ENCODE measurements around the gene MC2R.

DNA sequence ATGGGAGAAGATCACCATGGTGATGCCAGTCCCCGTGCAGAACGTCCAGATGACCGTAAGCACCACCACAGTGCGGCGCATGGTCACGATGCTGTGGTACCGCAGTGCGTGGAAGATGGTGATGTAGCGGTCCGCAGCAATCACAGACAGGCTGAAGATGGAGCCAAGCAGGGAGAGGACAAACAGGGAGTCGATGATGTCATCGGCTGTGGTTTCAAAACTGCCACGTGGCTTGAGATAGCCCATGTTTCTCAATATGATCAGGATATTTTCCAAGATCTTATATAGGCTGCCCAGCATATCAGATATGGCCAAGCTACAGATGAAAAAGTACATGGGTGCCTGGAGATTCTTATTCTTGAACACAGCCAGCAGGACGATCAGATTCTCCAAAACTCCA lies 30.3 kb downstream of the MC2R start:
- TF ChIP-seq, protein P1, sequence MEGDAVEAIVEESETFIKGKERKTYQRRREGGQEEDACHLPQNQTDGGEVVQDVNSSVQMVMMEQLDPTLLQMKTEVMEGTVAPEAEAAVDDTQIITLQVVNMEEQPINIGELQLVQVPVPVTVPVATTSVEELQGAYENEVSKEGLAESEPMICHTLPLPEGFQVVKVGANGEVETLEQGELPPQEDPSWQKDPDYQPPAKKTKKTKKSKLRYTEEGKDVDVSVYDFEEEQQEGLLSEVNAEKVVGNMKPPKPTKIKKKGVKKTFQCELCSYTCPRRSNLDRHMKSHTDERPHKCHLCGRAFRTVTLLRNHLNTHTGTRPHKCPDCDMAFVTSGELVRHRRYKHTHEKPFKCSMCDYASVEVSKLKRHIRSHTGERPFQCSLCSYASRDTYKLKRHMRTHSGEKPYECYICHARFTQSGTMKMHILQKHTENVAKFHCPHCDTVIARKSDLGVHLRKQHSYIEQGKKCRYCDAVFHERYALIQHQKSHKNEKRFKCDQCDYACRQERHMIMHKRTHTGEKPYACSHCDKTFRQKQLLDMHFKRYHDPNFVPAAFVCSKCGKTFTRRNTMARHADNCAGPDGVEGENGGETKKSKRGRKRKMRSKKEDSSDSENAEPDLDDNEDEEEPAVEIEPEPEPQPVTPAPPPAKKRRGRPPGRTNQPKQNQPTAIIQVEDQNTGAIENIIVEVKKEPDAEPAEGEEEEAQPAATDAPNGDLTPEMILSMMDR (IDR thresholded peaks at IDR 0.05) = no peak
- no peak for TF ChIP-seq POLR2AphosphoS5 (IDR thresholded peaks at IDR 0.05; ENCODE audit: low read depth, low read length)
- TF ChIP-seq, protein P2, sequence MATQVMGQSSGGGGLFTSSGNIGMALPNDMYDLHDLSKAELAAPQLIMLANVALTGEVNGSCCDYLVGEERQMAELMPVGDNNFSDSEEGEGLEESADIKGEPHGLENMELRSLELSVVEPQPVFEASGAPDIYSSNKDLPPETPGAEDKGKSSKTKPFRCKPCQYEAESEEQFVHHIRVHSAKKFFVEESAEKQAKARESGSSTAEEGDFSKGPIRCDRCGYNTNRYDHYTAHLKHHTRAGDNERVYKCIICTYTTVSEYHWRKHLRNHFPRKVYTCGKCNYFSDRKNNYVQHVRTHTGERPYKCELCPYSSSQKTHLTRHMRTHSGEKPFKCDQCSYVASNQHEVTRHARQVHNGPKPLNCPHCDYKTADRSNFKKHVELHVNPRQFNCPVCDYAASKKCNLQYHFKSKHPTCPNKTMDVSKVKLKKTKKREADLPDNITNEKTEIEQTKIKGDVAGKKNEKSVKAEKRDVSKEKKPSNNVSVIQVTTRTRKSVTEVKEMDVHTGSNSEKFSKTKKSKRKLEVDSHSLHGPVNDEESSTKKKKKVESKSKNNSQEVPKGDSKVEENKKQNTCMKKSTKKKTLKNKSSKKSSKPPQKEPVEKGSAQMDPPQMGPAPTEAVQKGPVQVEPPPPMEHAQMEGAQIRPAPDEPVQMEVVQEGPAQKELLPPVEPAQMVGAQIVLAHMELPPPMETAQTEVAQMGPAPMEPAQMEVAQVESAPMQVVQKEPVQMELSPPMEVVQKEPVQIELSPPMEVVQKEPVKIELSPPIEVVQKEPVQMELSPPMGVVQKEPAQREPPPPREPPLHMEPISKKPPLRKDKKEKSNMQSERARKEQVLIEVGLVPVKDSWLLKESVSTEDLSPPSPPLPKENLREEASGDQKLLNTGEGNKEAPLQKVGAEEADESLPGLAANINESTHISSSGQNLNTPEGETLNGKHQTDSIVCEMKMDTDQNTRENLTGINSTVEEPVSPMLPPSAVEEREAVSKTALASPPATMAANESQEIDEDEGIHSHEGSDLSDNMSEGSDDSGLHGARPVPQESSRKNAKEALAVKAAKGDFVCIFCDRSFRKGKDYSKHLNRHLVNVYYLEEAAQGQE (IDR thresholded peaks at IDR 0.05; ENCODE audit: insufficient read depth in 1 of 2, low read depth in 2 of 2, low read length in 1 of 2) = no peak
- no peak for TF ChIP-seq SIN3A (IDR thresholded peaks at IDR 0.05; ENCODE audit: borderline replicate concordance, insufficient read depth, low read depth, low read length)

Measured in Panc1 (cell line).